AG08396 (cell line): ENCODE data around the gene PTPRE.

Experiments used
- DNase-seq: peaks from one replicate; pipeline ENCODE4 v3.0.0; 2012; ENCODE audit warnings: low spot score, mixed read lengths

The PTPRE gene

DNA sequence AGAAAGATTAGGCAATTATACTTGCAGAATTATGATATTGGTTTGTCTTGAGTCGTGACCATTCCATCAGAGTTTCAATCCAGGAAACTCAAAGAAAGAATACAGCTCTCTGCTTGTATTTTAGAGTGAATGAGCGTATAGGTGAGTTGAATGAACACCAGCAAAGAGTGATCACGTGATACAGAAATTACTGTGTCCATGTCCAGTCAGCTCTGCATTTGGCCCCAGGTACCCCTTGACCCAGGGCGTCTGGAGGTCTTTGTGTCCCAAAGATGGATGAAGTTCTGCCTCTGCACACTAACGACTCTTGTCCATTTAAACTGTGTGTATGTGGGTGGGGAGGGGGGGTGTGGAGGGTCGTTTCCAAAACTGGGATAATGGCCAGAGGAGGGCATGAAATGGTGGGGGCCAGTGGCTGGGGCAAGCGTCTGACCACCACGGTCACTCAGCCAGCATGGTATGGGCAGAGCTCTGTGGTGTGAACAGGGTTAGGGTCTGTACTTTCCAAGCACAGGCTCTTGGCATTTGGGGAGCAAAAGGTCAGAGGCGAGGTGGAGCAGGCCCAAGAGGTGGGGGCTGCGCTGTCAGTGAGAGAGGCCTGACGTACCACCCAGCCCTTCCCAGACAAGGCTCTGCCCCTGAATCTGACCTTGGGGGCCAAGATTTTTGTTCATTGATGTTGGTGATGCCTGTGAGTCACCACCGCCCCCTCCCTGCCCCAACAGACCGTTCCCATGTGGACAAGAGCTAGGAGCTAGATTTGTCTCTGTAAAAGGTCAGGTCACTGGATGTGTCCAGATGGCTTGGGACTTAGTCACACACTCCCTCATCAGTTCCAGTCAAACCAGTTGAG is 1.4 kb downstream of the PTPRE start:
- DNase-seq = peak; percentile 80

DNA sequence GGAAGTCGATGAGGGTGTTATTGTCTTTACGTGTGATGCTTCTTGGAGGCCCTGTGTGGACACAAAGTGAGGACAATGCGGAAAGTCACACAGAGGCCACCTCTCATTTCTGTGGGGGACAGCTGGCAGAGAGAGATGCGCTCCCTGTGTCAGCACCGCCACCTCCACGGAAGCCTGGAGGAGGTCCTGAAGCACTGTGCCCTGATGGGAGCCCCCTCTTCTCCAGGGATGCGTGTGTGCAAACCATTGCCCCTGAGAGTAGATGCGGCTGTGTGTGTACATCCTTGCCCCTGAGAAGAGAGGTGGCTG is 2.0 kb downstream of the PTPRE start:
- DNase-seq = no peak

DNA sequence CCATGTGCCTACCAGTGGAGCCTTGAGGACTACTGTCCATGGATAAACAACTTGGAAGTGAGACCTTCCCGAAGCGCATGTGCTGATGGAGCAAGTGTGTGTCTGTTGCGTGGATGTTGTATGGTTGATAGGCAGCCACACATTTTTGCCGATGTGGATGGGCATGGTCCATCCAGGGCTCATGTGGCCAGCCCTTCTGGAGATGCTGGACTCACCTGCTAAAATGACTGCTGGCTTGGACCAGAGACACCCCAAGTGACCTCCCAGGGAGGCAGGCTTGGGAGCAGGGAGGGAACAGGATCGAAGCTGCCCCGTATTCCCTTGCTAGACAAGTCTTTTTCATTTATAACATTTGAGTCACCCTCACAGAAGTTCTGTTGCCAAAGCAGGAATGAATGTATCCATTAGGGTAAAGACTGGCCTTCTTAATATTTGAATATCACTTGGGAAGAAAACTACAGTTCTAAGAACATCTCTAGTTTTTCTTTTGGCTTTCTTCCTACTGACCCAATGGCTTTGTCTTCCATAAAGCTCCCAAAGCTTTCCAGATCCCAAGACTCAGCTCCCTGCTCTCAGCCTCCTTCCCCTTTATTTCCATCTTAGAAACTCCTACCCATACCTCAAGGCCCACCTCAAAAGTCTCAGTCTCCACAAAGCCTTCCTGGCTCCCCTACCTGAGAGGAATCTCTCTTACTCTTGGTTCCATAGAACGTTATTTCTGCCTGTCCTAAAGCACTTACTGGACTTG is 3.0 kb downstream of the PTPRE start:
- no peak for DNase-seq

DNA sequence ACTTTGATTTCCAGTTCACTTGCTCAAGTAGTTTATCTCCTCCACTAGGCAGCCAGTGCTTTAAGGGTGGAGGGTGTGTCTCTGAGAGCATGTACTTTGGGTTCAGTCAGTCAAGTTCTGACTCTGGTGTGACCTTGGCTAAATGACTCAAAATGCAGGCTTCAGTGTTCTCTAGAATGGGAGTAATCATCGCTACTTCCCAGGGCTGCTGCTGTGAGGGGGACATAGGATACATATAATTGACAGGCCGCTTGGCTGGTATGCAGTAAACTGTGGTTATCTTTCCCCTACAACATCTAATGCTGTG is 3.5 kb downstream of the PTPRE start:
- no peak for DNase-seq

DNA sequence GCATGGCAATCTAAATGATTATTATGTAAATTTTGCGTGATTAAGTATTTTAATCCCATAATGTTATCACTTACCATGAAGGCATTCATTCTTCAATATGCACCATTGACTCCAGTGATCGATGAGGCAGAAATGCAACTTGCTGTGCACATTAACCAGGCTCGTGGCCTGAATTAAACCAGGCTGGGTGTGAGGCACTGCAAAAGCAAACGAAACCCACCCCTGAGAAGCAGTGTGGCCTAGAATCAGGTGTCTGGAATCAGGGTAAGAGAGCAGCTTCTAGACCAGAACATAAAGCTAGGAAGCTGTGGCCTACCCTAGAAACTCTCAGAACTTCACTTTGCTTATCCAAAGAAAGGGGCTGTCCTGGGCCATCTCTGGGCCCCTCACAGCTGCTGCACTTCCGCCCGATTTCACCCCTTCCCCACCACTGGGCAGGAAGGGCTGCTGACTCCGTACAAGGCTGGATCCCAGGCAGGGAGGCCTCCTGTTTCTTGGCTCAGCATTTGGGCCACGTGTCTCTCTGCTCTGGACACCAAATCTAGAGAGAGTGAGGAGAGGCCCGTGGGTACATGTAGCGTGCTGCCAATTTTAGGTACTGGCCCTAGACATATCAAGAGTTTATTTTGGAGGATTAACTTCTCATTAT is 4.4 kb downstream of the PTPRE start:
- DNase-seq = no peak

DNA sequence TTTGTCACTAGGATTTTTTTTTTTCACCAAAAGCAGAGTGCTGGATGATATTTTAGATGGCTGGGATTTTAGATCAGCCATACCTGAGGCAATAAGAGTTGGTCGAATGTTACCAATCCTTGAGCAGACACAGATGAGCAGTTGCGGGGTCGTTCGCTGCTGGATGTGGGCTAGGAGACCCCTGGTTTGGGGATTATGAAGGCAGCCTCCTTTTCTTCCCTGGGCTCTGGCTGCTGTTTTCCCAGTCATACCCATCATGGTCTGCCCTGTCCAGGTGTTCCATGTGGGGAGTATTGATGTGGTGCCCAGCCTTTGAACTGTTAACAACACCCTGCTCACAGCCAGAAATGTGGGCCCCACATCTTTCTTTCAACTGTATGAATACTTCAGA is 5.0 kb downstream of the PTPRE start:
- no peak for DNase-seq

DNA sequence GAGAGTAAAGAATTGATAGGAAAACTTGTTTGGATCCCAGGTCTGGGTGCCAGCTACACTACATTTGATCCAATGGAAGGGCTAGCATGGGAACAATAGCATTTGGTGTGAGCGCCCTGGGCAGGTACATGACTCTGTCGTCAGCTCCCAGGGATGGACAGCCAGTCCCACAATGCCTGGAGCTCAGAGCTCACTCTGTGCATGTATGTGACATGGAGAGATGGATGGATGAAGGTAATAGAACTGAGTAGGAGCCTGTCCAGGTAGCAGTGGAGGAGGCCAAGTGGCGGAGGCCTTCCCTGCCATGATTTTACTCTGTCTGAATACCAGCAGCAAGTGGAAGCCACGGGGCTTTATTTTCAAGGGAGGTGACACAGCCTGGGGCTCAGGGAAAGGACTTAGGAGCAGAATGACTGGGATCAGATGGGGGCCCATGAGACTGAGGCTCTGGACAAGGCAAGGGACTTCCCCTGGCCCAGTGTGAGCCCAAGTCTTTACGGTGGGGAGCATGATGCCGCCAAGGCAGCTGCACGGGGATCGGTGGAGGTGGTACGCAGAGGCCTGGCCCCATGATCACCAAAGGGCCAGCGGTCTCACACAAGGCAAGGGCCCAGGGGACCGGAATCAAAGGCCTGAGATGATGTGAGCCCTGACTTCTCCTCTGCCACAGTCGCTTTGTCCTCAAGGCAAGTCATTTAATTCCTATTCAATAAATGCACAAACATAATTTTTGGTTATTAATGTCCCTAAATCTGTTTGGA is 5.9 kb downstream of the PTPRE start:
- no peak for DNase-seq

DNA sequence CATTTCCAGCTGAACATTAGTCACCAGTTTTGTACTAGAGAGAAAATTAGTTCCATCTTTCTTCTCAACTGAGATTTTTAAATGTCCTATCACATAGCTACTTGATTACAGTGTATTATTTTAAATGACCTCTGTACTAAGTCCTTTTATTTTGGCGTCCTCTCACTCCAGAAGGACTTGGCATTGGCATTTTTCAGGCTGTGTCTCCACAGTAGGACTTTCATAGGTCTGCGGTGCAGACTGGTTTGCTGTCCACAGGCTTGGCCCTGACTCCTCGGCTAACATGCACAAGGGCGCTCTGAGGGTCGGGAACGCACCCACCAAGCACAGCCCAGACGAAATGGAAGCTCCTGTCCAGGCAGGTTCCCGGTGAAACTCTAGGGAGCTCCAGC is 6.5 kb downstream of the PTPRE start:
- no peak for DNase-seq

DNA sequence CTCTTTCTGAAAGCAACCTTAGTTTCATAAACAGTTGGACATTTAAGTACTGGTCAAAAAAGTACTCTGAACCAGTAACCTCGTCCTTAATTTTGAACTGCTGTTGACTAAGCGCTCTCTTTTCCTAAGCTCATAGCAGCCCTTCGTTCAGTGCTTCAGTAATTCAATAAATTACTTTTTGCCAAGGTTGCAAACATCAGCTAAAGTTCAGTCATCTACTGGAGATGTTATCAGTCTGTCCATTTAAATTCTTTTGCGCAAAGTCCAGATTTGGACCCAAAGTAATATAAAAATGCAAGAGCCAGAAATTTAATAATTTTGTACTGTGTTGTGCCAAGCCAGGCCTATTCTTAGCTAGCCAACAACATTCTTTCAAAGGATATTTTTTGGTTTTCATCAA is 8.4 kb downstream of the PTPRE start:
- no peak for DNase-seq

DNA sequence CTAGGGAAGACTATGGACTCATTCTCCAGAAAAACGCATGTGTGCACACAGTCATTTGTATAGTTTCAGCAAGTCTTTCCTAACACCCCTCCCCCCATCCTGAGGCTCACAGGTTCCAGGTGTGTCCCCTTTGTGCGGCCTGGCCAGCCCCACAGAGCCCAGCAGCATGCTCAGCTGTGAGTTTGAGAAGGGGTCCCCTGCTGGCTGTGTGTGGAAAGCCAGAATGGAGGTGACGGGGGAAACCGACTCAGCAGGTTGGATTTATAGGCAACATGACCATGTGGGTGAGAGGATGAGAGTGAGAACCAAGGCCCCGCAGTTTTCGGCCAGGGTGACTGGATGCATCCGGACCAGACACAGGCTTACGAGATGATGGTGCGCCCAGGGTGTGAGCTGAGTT is 9.9 kb downstream of the PTPRE start:
- no peak for DNase-seq

DNA sequence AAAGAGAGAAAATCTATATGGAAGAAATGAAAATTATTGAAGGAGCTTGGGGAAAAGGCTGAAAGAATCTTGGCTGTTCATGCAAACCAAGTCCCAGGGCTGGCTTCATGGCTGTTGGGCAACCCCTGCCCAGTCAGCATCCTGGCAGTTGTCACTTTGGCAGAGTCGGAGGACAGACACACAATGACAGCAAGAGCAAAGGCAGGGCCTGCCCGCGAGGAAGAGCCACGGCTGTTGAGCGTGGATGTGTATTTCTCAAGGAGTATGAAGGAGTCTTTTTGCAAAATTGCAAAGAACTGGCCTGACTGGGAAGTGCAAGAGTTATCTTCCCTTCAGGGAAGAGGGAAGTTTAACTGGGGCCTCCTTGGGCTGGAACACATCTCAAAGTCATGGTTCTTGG is 11.7 kb downstream of the PTPRE start:
- no peak for DNase-seq

DNA sequence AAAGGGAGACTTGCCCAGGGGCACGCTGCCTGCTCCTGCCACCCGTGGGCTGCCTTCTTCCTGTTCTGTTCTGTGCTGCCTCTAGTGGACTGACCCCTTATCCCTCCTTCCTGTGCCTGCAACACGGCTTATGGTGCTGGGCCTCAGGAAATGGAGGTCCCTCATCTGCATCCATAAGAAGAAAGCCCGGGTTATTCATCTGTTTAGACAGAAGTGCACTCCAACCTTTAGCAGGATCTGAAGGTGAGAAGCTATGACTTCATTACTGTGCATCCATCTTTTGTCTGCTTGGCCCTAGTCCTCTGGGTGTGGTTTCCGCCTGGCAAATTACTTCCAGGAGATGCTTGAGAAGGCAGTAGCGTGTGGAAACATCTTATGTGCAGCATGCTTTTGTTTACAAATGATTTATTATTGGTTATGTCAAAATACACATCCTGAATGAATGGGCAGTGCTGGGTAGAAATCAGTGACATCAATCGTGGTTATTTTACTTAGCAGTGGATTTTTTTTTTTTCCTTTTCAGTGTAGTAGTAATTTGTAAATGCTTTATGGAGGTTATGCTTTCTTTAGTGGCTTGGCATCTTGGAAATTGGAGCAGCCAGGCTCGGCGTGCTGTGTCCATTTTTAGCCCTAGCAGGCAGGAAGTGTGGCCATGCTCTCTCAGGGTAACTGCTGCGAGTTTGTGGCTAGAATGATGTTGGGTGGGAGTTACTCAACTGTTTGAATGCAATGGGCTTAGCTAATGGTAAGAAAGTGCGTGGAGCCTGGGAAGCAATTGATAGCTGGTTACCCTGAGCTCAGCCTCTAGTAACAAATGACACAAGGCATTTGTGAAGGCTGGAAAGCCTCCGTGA is 12.7 kb downstream of the PTPRE start:
- DNase-seq = peak; percentile 37

DNA sequence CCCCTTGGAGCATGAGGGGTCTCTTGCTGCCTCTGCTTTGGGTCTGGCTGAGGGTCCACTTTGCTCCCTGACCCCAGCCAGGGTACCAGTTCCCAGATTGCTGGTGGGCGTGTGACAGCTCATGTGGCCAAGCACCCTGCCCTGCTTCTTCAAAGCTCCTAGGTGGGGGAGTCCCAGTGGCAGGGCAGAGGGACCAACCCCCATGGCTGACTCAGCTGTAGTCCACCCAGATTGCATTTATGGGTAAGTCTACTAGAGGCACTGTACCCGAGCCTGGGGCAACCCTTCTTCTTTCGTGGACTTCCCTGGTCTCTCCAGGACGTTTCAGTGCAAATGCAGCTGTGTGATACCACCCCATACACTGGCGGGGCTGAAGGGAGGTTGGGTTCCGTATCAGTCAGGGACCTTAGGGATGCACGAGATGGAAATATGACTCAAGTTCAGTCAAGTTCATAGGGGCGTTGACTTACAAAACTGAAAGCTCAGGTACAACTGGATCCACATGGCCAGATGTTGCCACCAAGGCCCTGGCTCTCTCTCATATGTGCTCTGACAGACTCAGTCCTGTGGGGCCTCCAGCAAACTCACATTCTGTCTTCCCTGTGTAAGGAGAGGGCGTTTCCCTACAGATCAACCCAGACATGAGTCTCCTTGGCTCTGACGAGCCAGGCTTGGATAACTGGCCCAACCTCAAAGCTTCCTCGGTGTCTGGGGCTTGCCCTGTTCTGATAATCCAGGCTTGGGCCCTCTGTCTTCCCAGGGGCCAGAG is 13.6 kb downstream of the PTPRE start:
- no peak for DNase-seq

DNA sequence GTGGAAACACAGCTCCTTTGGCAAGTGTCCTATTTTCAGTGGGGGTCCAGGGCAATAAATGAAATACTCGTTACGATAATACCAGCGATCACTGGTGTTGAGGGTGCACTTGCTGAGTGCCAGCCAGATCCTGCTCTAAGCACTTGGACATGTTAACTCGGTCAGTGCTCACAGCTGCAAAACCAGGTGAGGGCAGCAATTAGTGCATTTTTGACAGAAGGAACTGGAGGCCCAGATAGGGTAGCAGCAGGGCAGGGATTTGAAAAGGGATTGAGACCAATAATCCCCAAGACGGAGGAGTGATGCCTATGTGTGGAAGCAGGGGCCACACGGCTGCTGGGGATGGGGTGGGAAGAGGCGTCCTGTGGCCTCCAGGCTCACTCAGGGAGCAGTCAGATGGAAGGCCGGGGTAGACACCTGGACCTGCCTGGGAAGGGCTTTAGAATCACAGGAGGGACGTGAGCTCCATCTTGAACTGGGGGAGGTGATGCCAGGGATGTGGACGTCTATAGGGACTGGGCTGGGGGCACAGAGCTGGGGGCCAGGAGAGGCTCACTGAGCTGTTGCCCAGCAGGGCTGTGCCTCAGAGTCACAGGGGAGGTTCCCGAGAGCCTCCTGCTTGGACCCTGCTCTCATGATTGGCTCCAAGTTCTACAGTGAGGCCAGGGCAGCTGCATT is 14.3 kb downstream of the PTPRE start:
- DNase-seq = no peak

DNA sequence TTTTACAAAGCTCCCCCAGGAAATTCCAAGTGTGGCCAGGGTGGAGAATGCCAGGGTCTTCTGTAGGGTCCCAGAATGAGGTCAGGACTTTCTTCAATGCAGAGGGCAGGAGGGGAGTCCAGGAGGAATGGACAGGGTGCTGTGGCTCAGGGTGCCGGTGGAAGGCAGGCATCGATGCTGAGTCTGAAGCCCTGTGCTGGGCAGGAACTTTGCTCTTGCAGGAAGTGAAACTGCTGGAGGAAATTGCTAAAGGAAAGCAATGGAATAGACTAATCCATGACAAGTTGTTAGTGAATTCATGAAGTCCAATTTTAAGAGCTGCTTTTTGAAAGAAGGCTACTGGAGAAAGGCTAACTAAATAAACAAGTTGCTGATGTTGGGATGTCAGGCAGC is 14.8 kb downstream of the PTPRE start:
- no peak for DNase-seq

DNA sequence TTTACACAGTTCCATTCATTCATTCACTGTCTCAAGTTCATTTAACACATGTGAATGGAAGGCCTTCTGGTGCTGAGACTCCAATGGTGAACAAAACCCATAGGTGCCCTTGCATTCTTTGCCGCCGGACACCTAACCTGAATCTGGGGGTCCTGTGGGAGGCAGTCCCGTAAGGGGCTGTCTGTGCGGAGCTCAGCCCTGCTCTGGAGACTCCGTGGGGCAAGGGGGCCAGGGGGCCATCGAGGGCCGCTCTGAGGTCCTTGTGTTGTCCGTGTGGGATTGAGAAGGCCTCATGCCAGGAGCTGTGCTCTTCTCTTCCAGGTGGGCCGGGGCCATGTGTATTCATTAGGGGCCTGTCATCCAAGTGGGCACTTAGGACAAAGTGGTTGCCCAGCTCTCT is 15.3 kb downstream of the PTPRE start:
- DNase-seq = no peak

DNA sequence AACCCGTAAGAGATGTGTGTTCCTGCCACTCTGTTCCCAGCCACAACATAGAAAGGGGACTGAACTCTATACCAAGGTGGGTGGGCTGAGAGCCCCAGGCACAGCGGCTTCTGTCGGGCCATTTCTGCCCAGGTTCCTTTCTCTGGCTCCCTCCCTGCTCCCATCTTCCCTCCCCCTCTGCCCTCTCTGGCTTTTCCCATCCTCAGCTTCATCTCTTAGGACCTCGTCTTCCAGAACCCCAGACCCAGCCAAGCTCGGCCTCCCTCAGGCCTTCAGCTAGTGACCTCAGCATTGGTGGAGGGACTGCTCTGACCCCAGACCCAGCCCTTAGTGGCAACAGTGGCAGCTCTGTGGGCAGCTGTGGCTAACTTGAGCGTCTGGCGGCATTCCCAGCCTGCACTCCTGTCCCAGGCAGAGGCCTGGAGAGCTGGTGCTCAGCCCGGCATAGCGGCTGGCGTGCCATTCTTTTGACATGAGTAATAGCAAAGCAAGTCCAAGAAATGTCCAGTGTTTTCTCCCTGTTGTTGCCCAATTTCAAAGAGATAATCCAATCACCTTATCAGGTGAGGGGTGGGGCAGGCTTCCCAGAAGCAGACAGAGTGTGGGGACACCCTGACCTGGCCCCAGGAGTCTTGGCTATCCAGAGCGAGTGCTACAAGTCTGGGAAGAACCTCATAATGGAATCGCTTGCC is 15.9 kb downstream of the PTPRE start:
- DNase-seq = peak; percentile 82

DNA sequence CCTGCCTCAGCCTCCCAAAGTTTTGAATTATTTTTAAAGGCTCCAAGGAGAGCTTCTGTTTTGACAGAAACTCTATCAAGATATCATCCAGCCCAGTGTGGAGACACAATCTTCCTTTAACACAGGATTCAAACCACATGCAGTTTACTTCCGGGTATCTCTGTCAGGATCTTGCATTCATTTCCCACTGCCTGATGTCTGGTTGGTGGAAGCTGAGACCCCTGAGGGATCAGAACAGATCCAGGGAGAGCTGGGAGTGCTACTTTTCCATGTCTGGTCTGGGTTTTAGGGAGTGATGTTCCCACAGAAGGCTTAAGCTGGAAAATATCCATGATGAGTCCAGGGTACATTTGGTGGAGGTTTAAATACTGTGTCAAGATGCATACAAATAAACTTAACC is 16.7 kb downstream of the PTPRE start:
- no peak for DNase-seq

DNA sequence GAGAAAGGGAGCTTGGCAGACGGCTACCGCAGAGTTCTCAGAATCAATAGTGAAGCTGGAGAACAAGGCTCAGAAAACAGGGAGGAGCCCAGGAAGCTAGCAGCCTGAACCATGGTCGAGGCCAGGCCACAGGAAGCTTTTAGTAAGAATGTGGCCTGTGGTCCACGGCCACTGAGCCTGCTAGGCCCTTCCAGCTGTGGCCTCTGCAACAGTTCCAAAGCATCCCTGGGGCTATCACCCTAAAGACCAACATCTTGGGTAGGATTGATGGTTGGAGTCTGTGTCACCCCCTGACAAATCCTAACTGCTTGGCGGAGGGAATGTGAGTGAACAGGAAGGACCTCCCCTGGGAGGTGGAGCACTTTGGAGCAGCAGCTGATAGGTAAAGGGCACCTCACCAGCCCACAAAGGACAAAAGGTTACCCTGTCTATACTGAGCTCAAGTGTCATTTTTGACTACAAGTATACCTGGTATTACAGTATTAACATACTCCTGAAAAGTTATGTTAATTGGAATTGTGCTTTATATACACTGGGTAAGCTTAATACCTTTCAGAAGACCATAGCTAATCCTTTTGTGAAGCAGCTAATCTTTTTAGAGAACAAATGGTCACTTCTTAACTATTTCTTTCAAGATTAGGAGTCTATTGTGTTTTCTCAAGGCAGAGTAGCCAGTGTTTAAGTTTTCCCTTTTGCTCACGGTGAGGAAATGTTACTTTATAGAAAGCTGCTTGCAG is 18.7 kb downstream of the PTPRE start:
- DNase-seq = no peak
